ENCODE measurements around the gene BSPRY.
"Not testable (repeated sequence)": the region's sequence is repeated elsewhere in the genome, so short reads cannot be mapped to it uniquely, and the experiment has no call there.

BSPRY gene

DNA sequence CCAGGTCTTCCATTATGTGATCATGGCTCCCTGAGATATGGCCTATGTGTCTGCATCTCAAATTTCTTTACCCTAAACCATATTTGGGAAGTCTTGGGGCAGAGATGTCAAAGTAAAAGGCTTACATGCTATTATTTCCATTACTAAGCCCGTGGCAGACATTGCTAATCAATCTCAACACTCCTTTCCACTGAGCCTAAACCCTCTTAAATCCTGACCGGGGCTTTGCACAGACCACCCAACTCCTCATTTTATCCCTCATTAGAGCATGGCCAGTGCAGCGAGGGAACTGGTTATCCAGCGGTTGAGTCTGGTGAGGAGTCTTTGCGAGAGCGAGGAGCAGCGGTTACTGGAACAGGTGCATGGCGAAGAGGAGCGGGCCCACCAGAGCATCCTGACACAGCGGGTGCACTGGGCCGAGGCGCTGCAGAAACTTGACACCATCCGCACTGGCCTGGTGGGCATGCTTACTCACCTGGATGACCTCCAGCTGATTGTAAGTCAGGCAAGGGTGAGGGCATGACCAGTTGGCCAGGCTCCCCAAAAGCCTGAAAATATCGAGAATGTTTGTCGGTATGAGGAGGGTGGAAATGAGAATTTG lies 11.0 kb downstream of the BSPRY start:
- H3K18ac ChIP-seq (ENCODE audit: low read length), result no peak overlapping the region

DNA sequence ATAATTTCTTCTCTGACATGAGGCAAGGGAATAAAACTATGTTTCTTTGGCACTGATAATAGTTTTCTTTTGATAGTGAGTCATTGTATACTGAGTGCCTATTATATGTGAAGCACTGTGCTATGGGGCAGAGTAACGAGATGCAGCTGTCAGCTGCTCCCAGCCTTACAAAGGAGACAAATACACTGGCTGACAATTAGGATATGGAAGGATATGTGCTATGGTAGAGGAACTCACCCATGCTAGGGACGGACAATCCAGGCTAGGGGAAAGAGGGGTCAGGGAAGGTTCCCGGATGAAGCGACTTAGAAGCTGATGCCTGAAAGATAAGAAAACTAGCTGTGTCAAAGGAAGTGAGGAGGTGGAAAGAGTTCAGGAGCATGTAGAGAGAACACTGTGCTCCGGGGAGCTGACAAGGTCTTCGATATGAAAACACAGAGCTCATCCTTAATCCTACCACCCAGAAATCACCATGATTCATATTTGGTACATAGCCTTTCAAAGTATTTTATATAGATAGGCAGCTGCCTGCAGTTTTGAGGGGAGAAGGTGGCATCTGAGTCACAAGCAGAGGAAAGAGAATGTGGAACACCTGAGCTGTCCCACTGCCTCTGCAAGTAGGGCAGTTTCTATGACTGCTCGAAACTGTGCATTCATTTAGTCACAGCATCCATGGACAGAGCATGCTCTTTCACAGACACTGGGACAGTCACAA lies 12.1 kb downstream of the BSPRY start:
- Histone ChIP-seq H2BK15ac (replicated peaks; ENCODE audit: low read depth) (no peak overlapping the region), H3K36me3 (ENCODE audit: control insufficient read depth, insufficient read depth, low read length) (no peaks in the 10 kb centered on the region), H3K4me1 (ENCODE audit: control insufficient read depth, low read depth, low read length) (no peaks in the 10 kb centered on the region), H3K79me2 (ENCODE audit: control insufficient read depth, insufficient read depth, low read length) (no peaks in the 10 kb centered on the region), H2AK5ac (ENCODE audit: low read length) (no peak overlapping the region), H2BK5ac (ENCODE audit: low read length) (no peak overlapping the region), H3K4me3 (ENCODE audit: low read length) (no peak overlapping the region), H3K4me2 (ENCODE audit: low read length) (no peak overlapping the region), H3K4ac (ENCODE audit: low read depth, low read length) (no peak overlapping the region), H3K56ac (ENCODE audit: low read length) (no peak overlapping the region), H2BK120ac (ENCODE audit: low read depth, low read length) (no peak overlapping the region), H3K79me1 (ENCODE audit: low read length) (no peaks in the 10 kb centered on the region), H3K27me3 (ENCODE audit: insufficient read depth, low read length, poor library complexity) (no peaks in the 10 kb centered on the region), H4K5ac (ENCODE audit: low read length) (no peak overlapping the region), H3K27ac (ENCODE audit: low read depth, low read length) (no peak overlapping the region), H3K9ac (ENCODE audit: low read length) (no peak overlapping the region), H3K23ac (ENCODE audit: low read length) (no peak overlapping the region), H4K8ac (ENCODE audit: low read depth, low read length) (no peak overlapping the region), H3K18ac (ENCODE audit: low read length) (no peak overlapping the region)
- DNase-seq, result no peak
- whole genome bisulfite sequencing (ENCODE audit: extremely low coverage, insufficient coverage, low lambda C conversion rate), result no CpG with 5 or more reads among the region's 7 CpGs

More for the DNA sequence above, 11.0 kb downstream of the BSPRY start:
- H3K9ac ChIP-seq (ENCODE audit: low read length), result no peak overlapping the region
- H3K36me3 ChIP-seq (ENCODE audit: control insufficient read depth, insufficient read depth, low read length), result no peaks in the 10 kb centered on the region
- H3K79me1 ChIP-seq (ENCODE audit: low read length), result no peaks in the 10 kb centered on the region
- no peak overlapping the region for H2BK15ac ChIP-seq (replicated peaks; ENCODE audit: low read depth)
- H3K4me1 ChIP-seq (ENCODE audit: control insufficient read depth, low read depth, low read length), result no peaks in the 10 kb centered on the region
- H3K4me2 ChIP-seq (ENCODE audit: low read length), result no peak overlapping the region
- H3K4ac ChIP-seq (ENCODE audit: low read depth, low read length), result no peak overlapping the region
- H3K4me3 ChIP-seq (ENCODE audit: low read length), result no peak overlapping the region
- no CpG with 5 or more reads among the region's 15 CpGs for WGBS (ENCODE audit: extremely low coverage, insufficient coverage, low lambda C conversion rate)
- no peaks in the 10 kb centered on the region for H3K27me3 ChIP-seq (ENCODE audit: insufficient read depth, low read length, poor library complexity)
- H2AK5ac ChIP-seq (ENCODE audit: low read length), result no peak overlapping the region
- no peak for DNase-seq
- no peak overlapping the region for H2BK5ac ChIP-seq (ENCODE audit: low read length)
- no peak overlapping the region for H3K23ac ChIP-seq (ENCODE audit: low read length)
- H4K8ac ChIP-seq (ENCODE audit: low read depth, low read length), result no peak overlapping the region
- no peak overlapping the region for H3K56ac ChIP-seq (ENCODE audit: low read length)
- H3K79me2 ChIP-seq (ENCODE audit: control insufficient read depth, insufficient read depth, low read length), result no peaks in the 10 kb centered on the region
- H3K27ac ChIP-seq (ENCODE audit: low read depth, low read length), result no peak overlapping the region
- no peak overlapping the region for H2BK120ac ChIP-seq (ENCODE audit: low read depth, low read length)
- no peak overlapping the region for H4K5ac ChIP-seq (ENCODE audit: low read length)

DNA sequence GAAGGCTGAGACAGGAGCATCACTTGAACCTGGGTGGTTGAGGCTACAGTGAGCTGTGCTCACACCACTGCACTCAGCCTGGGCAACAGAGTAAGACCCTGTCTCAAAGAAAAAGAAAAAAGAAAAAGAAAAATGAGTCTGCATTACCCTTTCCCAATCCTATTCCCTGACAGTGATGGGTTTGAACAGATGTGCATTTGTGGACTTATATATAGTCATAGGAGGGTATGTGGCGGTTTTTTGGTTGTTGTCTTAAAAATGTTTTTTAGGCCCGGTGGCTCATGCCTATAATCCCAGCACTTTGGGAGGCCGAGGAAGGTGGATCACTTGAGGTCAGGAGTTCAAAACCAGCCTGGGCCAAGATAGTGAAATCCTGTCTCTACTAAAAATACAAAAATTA lies 14.0 kb downstream of the BSPRY start:
- H4K5ac ChIP-seq (ENCODE audit: low read length), result no peak overlapping the region
- no peaks in the 10 kb centered on the region for H3K4me1 ChIP-seq (ENCODE audit: control insufficient read depth, low read depth, low read length)
- no peaks in the 10 kb centered on the region for H3K27me3 ChIP-seq (ENCODE audit: insufficient read depth, low read length, poor library complexity)
- no peak overlapping the region for H3K4me3 ChIP-seq (ENCODE audit: low read length)
- no peak overlapping the region for H3K56ac ChIP-seq (ENCODE audit: low read length)
- no peaks in the 10 kb centered on the region for H3K79me1 ChIP-seq (ENCODE audit: low read length)
- no peak overlapping the region for H2BK15ac ChIP-seq (replicated peaks; ENCODE audit: low read depth)
- DNase-seq, result no peak
- no peak overlapping the region for H3K4ac ChIP-seq (ENCODE audit: low read depth, low read length)
- no peak overlapping the region for H2BK5ac ChIP-seq (ENCODE audit: low read length)
- no peaks in the 10 kb centered on the region for H3K79me2 ChIP-seq (ENCODE audit: control insufficient read depth, insufficient read depth, low read length)
- no peak overlapping the region for H3K27ac ChIP-seq (ENCODE audit: low read depth, low read length)
- no peak overlapping the region for H2AK5ac ChIP-seq (ENCODE audit: low read length)
- no peak overlapping the region for H3K23ac ChIP-seq (ENCODE audit: low read length)
- no peak overlapping the region for H3K4me2 ChIP-seq (ENCODE audit: low read length)
- H3K36me3 ChIP-seq (ENCODE audit: control insufficient read depth, insufficient read depth, low read length), result no peaks in the 10 kb centered on the region
- no peak overlapping the region for H4K8ac ChIP-seq (ENCODE audit: low read depth, low read length)
- H3K9ac ChIP-seq (ENCODE audit: low read length), result no peak overlapping the region
- no peak overlapping the region for H3K18ac ChIP-seq (ENCODE audit: low read length)
- no peak overlapping the region for H2BK120ac ChIP-seq (ENCODE audit: low read depth, low read length)
- WGBS (ENCODE audit: extremely low coverage, insufficient coverage, low lambda C conversion rate), result no CpG with 5 or more reads among the region's 3 CpGs

DNA sequence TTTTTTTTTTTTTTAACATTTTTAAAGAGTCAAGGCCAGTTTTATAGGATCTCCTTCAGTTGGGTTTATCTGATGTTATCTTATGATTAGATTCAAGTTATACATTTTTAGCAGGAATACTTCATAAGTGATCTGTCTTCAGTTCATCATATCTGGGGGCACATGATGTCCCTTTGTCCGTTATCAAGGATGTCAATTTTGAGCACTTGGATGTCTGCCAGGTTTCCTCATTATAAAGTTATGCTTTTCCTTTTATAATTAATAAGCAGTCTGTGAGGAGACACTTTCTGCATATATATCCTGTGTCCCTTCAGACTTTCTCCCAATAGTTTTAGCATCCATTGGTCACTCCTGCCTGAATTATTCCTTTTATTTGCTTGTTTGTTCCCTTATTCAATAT lies 15.6 kb downstream of the BSPRY start:
- Histone ChIP-seq H3K4ac (ENCODE audit: low read depth, low read length) (no peak overlapping the region), H4K8ac (ENCODE audit: low read depth, low read length) (no peak overlapping the region), H4K5ac (ENCODE audit: low read length) (no peak overlapping the region), H2BK15ac (replicated peaks; ENCODE audit: low read depth) (no peak overlapping the region), H3K79me1 (ENCODE audit: low read length) (no peaks in the 10 kb centered on the region), H3K56ac (ENCODE audit: low read length) (no peak overlapping the region), H3K27ac (ENCODE audit: low read depth, low read length) (no peak overlapping the region), H3K23ac (ENCODE audit: low read length) (no peak overlapping the region), H3K79me2 (ENCODE audit: control insufficient read depth, insufficient read depth, low read length) (no peaks in the 10 kb centered on the region), H3K36me3 (ENCODE audit: control insufficient read depth, insufficient read depth, low read length) (no peaks in the 10 kb centered on the region), H3K27me3 (ENCODE audit: insufficient read depth, low read length, poor library complexity) (no peaks in the 10 kb centered on the region), H3K9ac (ENCODE audit: low read length) (no peak overlapping the region), H3K4me3 (ENCODE audit: low read length) (no peak overlapping the region), H3K4me1 (ENCODE audit: control insufficient read depth, low read depth, low read length) (no peaks in the 10 kb centered on the region), H3K4me2 (ENCODE audit: low read length) (no peak overlapping the region), H2AK5ac (ENCODE audit: low read length) (no peak overlapping the region), H2BK120ac (ENCODE audit: low read depth, low read length) (no peak overlapping the region), H3K18ac (ENCODE audit: low read length) (no peak overlapping the region), H2BK5ac (ENCODE audit: low read length) (no peak overlapping the region)
- WGBS (ENCODE audit: extremely low coverage, insufficient coverage, low lambda C conversion rate), result no CpG with 5 or more reads among the region's 1 CpG
- DNase-seq, result no peak

DNA sequence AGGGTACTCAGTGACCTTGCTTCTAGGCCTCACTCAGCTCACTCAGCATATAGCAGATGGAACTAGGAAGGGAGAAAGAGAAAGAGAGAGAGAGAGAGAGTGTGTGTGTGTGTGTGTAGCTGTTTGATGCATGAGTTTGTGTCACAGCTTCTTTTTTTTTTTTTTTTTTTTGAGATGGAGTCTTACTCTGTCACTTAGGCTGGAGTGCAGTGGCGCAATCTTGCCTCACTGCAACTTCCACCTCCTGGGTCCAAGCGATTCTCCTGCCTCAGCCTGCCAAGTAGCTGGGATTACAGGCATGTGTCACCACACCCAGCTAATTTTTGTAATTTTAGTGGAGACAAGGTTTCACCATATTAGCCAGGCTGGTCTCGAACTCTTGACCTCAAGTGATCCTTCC lies 16.3 kb downstream of the BSPRY start:
- not testable (repeated sequence) for H3K9ac ChIP-seq (ENCODE audit: low read length); H3K4ac ChIP-seq (ENCODE audit: low read depth, low read length); H4K5ac ChIP-seq (ENCODE audit: low read length); H2BK15ac ChIP-seq (replicated peaks; ENCODE audit: low read depth); H3K18ac ChIP-seq (ENCODE audit: low read length); H2BK120ac ChIP-seq (ENCODE audit: low read depth, low read length); H3K4me3 ChIP-seq (ENCODE audit: low read length); H4K8ac ChIP-seq (ENCODE audit: low read depth, low read length); H2AK5ac ChIP-seq (ENCODE audit: low read length); DNase-seq; H3K27ac ChIP-seq (ENCODE audit: low read depth, low read length); H3K4me2 ChIP-seq (ENCODE audit: low read length); H3K23ac ChIP-seq (ENCODE audit: low read length); H3K56ac ChIP-seq (ENCODE audit: low read length); H3K79me2 ChIP-seq (ENCODE audit: control insufficient read depth, insufficient read depth, low read length); H3K36me3 ChIP-seq (ENCODE audit: control insufficient read depth, insufficient read depth, low read length); H2BK5ac ChIP-seq (ENCODE audit: low read length); H3K4me1 ChIP-seq (ENCODE audit: control insufficient read depth, low read depth, low read length); H3K79me1 ChIP-seq (ENCODE audit: low read length); H3K27me3 ChIP-seq (ENCODE audit: insufficient read depth, low read length, poor library complexity)
- WGBS (ENCODE audit: extremely low coverage, insufficient coverage, low lambda C conversion rate), result no CpG with 5 or more reads among the region's 3 CpGs
